ENCODE measurements around the gene RPS6KA2. TPM values are rescaled to one million over a fixed set of nuclear protein-coding genes. Genes with fewer than 3 reads are reported as not detected.

Gene RPS6KA2
- polyA plus RNA-seq, 4 donors = 30.6 to 35.7 (median 34.4) TPM

DNA sequence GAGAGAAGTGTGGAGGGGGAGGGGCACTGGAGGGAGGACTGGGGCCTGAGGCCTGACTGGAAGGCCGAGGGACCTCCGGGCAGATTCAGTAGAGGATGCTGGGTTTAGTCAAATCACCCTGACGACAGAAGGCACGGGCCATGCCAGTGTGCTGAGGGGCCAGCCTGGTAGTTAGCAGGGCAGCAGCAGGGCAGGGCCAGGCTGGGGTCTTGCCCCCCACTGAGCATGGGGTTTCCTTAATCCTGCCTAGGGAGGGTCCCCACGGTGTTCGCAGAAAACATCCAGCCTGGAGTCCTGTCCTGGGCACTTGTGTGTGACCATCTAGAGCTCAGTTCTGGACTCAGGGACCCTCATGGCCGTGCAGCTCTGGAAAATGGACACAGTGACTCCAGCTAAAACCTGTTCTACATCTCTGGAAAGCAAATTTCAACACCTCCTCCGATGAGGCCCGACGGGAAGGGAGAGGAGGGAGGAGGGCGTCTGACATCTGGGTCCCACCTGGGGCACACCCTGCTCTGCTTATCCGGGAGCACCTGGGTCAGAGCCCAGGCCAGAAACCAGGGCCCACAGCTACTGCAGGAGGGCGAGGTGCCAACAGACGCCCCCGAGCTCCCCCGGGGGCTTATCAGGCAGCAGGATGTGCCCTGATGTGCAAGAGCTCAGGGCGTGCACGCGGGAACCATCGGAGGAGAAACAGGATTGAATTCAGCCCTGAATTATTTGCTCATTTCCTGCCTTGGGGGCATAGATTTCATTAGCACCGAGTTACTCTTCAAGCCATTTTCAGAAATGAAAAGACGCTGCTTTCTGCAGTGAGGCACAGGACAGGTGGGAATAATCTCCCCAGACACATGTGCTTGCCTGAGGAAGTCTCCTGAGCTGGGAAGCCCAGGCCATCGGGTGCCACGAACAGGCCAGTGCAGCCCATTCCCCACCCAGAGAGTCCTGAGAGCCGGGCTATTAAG lies 166.3 kb downstream of the RPS6KA2 start:
- no peak for DNase-seq (ENCODE audit: low read depth in 4 of 4, low spot score in 3 of 4)

DNA sequence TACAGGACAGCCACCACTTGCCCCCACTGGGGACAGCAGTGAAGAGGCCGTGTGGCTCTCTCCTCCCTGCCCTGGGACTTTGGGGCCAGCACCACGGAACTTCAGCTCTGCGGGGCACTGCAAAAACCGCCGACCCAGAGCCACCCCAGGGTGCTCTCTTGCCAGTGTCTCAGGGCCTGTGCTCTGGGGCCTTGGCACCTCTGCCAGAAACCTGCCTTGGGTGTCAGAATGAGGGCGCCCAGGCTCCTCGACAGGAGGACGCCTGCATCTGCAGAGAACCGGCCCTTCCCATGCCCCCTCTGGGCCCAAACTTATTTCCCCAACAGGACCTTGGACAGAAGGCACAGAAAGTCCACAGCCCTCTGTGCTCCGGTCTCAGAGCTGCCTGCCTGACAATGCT lies 167.1 kb downstream of the RPS6KA2 start:
- DNase-seq (ENCODE audit: low read depth in 4 of 4, low spot score in 3 of 4) = no peak

DNA sequence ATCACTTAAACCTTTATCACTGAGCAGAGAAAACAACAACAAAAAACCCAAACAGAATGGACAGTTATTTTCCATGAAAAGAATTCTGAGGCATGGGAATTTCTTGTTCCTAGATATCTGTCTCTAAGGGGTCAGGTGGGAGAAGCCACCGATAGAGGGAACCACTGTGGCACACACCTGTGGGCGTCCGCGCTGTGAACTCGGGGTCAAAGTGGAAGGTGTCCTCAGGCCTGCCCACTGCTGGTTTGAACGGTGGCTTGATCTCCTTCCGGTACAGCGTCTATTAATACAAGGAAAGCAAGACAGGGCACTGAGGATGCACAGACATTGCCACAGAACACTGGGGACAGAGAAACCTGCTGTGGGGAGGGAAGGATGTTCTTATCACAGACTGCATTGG lies 167.8 kb downstream of the RPS6KA2 start:
- DNase-seq (ENCODE audit: low read depth in 4 of 4, low spot score in 3 of 4) = no peak

DNA sequence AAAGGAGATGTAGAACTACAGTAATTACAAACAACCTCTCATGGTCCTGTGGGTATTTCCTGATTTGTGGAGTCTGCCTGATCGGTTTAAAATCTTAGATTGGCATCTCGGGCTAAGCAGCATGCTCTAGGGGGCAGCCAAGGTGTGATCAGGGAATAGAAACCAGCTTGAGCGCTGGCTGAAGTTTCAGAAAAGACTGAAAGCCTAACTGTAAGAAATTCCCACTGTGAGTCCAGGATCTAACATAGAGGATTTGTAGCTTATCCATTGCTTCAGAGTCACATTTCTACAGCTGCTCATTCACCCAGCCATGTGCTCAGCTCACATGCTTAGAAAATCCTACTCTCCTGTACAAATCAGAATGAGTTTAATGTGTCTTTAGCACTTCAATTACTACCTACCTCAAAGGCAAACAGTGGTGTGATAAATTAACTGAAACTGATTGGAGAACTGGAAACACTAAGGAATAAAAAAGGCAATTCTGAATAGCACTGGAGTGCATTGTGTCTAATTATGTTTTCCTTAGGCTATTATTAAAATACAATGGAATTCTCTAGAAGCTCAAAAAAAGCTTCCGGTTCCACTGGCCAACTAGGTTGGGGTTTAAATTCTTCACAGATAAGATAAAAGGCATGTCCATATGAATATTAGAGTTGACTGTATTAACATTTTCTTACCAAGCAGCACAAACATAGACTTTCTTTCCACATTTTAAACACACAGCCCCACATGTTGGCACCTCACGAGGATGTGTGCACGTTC lies 170.5 kb downstream of the RPS6KA2 start:
- DNase-seq (ENCODE audit: low read depth in 4 of 4, low spot score in 3 of 4) = peak in 1 of 4 donors; percentile 27

DNA sequence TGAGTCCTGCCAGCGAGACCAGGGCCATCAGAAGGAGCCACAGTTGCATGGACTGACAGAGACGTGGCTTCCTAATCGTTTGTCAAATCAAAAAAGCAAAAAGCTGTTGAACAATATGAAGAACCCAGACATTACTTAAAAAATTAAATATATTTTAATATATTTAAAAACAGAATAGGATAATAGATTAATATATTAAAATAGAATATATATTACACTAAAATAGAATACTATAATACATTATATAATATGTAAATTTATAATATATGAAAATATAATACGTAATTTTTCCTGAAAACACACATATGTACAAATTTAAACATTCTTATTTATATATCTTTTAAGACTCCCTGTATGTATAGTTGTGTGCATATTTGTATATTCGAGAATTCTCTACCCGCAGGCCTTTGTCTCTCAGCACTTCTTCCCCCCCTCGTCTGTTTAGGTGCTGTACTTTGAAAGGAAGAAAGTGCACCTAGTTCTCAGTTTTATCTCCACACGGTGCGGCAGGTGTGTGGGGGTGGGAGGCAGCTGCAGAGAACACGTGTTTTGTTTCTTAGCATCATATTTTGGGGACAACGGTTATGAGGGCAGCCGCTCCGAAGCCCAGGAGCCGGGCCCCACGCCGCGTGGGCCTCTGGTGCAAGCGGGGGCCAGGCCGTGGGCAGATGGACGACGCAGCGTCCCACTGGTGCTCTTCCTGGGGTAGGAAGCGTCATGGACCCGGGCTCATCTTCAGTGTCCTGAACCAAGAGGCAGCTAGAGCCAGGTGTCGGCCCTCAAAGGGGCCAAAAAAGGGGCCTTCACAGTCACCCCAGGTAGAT lies 172.1 kb downstream of the RPS6KA2 start:
- DNase-seq (ENCODE audit: low read depth in 4 of 4, low spot score in 3 of 4) = no peak

DNA sequence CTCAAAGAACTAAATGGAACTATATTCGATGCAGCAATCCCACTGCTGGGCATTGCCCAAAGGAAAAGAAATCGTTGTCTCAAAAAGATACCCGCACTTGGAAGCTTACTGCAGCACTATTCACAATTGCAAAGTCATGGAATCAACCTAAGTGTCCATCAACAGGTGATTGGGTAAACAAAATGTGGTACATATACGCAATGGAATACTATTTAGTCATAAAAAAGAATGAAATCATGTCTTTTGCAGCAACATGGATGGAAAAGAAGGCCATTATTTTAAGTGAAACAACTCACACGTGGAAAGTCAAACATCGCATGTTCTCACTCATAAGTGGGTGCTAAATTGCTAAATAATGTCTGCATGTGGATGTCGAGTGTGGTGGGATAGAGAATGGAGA lies 173.4 kb downstream of the RPS6KA2 start:
- DNase-seq (ENCODE audit: low read depth in 4 of 4, low spot score in 3 of 4) = no peak

DNA sequence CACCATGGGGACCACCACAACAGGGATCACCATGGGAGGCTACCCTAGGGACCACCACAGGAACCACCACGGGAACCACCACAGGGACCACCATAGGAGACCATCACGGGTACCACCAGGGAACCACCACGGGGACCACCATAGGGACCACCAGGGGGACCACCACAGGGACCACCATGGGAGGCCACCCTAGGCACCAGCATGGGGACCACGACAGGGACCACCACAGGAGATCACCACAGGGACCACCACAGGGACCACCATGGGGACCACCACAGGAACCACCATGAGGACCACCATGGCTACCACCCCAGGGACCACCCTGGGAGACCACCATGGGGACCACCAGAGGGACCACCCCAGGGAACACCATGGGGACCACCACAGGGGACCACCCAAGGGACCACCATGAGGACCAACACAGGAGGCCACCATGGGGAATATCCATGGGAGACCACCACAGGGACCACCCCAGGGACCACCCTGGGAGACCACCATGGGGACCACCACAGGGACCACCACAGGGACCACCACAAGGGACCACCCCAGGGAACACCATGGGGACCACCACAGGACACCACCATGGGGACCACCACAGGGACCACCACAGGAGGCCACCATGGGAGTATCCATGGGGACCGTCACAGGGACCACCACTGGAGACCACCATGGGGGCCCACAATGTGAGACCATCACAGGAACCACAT lies 176.7 kb downstream of the RPS6KA2 start:
- DNase-seq (ENCODE audit: low read depth in 4 of 4, low spot score in 3 of 4) = no peak

DNA sequence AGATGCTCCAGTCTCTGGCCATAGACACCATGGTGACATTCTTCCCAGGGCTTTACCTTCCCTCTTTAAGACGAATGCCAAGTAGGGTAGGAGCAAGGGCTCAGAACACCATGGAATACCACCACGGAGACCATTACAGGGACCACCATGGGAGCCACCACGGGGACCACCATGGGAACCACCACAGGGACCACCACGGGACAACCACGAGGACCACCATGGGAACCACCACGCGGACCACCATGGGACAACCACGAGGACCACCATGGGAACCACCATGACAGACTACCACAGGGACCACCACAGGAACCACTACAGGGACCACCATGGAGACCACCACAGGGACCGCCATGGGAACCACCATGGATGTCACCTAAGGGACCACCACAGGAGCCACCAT lies 177.4 kb downstream of the RPS6KA2 start:
- no peak for DNase-seq (ENCODE audit: low read depth in 4 of 4, low spot score in 3 of 4)

DNA sequence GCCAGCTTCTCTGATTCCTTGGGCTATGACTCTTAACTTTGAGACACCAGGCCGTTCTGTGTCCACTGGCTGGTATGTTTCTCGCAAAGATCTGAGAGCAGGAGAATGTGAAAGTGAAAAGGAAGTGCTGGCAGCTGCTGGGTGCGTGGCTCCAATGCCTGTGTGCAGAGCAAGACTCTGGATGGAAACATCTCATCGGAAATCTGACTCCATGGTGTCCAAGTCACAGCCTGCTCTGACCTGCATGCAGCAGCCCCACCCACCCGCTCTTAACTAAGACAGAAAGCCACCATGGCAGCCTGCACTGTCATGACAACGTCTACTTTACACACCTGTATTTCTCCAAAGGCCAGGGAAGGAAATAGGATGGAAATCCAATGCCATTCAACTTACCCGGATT lies 178.0 kb downstream of the RPS6KA2 start:
- DNase-seq (ENCODE audit: low read depth in 4 of 4, low spot score in 3 of 4) = no peak

DNA sequence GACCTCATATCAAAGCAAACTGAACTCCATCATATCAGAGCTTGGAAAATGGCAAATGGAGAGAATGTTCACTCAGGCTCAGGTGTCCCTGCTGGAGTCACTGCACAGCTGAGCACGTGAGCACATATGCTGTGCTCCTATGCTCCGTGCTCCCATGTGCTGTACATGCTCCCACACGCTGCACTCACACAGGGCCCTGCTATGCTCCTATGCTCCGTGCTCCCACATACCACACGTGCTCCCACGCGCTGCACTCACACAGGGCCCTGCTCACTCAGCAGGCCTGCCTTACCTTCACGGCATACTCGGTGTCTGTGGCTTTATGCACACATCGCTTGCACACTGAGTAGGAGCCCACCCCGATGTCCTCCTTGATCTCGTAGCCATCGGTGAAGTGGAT lies 178.6 kb downstream of the RPS6KA2 start:
- no peak for DNase-seq (ENCODE audit: low read depth in 4 of 4, low spot score in 3 of 4)

DNA sequence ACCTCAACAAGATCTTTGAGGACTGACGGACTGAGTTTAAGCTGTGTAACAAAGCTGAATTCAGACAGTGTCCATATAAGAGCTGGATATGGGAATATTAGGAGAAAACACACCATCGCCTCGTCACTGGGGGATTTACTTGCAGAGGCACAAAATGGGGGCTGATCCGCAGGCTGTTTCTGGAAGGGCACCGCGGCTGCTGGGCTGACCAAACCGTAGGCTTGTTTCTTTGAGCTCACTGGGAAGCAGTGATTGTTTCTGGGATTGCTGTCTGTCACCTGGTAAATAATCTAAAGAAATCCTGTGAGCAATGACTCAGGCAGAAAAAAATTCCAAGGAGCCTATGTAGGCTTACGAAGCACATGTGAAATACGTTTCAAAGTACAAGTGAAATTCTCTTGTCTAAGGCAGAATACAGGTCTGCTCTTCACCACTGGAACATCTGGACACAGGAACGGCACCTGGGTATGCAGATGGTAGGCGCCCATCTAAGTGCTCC lies 180.4 kb downstream of the RPS6KA2 start:
- DNase-seq (ENCODE audit: low read depth in 4 of 4, low spot score in 3 of 4) = no peak

DNA sequence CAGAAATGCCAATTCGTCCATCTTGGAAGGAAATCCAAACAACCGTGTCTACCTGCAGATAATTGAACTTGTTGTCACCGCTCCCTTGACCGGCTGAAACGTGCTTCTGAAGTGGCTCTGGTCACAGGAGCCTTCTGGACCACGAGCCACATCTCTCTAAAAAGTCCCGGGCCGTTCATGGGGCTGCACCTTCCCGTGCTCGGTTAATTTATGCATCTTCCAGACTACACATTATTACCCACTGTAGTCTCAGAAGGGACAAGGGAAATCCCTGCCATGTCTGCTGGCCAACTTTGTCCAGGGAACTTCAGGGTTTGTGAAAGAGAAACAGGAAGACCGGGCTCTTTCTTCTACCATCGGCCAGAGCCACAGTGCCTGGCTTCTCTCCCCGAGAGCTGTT lies 180.9 kb downstream of the RPS6KA2 start:
- DNase-seq (ENCODE audit: low read depth in 4 of 4, low spot score in 3 of 4) = no peak

DNA sequence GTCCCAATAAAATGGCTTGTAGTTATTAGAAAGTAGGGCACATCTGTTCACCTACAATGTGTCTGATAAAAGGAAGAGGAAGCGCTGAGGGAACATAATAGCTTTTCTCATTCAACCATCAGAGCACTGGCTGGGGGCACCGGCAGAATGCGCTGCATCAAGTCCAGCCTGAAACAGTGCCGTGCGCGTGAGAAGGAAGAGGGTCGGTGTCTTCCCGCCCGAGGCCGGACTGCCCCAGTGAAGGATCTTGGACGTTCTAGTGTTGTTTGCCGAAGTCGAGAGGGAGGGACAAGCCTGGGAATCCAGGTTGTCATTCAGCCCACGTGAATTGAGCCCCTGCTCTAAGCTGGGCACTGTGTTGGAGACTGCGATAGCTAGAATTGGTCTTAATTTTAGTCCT lies 182.6 kb downstream of the RPS6KA2 start:
- no peak for DNase-seq (ENCODE audit: low read depth in 4 of 4, low spot score in 3 of 4)

DNA sequence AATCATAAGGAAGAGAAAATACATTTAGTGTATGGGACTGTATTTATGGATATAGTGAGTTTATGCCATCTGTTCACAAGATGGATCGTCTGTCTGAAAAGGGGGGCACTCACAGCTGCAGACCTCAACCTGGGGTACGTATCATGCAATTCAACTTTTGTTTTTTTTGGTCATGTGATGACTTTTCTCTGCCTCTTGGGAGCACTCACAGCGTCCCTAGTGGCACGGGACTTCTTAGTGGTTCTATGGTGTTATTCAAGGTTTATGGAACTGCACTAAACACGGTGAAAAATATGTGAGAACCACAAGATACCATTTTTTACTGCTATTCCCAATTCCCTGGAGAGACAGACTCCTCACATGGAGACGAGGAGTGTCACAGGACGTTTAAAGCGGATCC lies 183.9 kb downstream of the RPS6KA2 start:
- DNase-seq (ENCODE audit: low read depth in 4 of 4, low spot score in 3 of 4) = no peak

DNA sequence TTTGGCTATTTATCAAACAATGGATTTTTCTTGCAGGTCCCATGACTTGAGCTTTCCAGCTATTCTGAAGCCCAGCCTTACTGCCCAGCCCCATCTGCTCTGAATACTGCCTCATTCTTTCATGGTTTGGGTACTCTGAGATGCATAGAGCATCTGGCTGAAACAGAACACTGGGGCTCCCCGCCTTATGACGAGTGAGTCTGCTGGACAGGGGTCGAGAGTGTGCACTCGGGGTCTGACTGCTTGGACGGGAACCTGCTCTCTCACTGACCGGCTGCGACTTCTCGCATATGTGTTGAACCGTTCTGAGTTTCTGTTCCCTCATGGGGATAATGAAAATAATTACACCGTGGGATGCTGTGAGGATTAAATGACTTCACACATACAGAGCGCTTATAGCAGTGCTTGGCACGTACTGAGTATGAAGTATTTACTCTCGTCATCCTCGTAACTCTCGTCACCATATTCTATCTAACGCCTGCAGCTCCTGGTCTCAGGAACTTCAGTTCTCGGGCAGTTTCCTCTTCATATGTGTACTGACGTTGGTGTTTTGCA lies 184.8 kb downstream of the RPS6KA2 start:
- DNase-seq (ENCODE audit: low read depth in 4 of 4, low spot score in 3 of 4) = no peak

DNA sequence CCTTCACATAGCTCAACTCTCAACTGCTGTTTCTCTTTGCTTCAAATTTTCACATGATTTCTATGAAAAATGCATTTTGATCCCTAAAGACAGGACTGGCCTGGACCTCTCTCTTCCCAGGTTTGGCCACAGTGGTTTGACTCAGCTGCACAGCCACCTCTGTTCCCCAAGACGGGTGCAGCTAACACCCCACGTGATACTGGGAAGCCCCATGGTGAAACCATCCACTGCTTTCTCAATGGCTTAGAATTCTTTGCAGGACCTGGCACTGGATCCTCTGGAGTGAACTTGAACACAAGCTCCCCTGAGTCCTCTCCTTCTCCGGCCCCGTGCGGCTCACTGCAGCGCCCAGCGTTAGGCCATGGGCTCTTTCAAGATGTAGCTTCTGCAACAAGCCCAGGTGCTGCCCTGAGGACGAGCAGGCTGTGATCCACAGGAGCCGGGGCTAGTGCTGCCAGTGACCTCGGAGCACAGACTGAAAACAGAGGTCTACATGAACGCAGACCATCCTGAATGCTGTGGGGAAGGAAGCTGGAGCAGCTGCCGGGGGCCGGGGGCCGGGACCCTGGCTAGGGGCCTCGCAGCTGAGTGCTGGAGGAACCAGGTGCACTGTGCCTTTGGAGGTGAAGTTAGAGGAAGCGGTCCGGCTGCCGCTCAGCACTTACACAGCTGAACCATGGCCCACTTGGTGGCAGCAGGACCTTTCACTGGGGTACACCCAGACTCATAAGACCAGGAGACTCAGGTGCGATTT lies 185.5 kb downstream of the RPS6KA2 start:
- DNase-seq (ENCODE audit: low read depth in 4 of 4, low spot score in 3 of 4) = no peak

DNA sequence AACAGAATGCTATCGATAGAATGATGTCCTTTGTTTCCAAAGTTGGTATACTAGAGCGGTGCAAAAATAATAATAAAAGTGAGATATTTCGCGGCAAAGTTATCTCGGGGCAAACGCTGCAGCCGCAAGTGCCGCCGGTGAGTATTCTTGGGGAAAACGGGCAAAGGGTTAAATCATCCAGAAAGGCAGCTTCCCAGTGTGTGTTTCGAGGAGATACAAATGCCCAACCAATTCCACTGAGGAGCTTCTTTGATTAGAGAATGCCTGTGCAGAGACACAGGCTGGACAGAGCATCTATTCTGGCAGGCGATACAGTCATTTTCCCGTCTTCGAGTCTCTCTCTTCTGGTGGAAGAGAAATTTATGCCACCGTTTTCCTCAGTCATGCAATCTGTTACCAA lies 186.3 kb downstream of the RPS6KA2 start:
- no peak for DNase-seq (ENCODE audit: low read depth in 4 of 4, low spot score in 3 of 4)

DNA sequence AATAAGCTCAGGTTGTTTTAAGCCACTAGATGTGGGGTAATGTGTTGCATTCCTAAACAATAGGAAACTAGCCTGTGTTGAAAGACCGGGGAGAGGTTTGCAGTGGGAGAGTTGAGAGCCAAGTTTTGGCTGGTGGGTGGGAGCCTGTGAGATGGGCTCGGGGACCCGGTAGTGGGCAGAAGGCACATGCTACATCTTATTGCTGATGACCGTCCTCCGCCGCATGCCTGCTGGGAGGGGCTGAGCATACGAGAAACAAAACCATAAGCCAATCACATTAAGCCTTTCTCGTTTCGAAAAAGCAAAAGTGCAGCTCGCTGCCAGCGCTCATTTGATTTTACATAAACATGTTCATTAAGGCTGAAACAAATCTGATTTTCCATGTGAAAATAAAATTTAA lies 186.9 kb downstream of the RPS6KA2 start:
- DNase-seq (ENCODE audit: low read depth in 4 of 4, low spot score in 3 of 4) = no peak
